ENCODE data around the gene TBCD.

The TBCD gene

DNA sequence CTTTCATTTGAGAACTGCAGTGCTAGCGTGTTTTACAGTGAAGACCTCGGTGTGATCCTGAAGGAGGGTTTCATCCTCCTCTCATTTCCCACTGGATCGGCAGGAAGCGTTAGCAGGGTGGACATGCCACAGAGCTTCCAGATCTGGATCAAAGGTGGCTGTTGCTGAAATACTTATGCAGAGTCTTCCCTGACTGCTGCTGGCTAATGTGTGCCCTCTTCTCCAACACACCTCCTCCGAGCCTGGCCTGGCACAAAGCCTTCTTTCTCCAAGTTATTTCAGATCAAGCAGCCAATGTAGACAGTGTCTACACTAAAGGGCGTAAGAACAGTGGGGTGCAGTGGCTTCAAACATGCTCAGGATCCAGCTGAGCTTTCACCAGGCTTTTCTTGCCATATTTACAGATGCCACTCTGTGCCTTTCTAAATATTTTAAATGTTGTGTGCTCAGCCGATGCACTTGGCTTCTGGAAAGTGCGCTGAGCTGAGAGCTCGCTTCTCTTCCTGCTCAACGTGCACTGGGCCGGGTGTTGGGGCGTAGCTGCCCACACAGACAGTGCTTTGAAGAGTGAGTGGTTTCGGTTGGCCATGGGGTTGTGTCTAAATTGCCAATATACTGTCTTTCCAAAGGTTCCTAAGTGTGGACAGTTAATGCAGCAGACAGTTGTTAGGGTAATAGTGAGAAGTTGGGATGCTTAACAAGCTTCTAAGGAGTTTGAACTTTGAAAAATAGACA is 85.9 kb downstream of the TBCD start:
- peak overlapping the region; percentile 65 for H3K4me2 ChIP-seq
- no peaks in the 10 kb centered on the region for H3K9me3 ChIP-seq
- peak overlapping the region; percentile 15; the same call in 1 of the 2 replicates for H3K9ac ChIP-seq
- peaks cover 43% of the 10 kb centered on the region for H3K4me1 ChIP-seq
- TF ChIP-seq Cebpa-rat (IDR thresholded peaks at IDR 0.05) = no peak
- H3K27me3 ChIP-seq = no peaks in the 10 kb centered on the region; the same call in 1 of the 2 replicates
- H3K4me3 ChIP-seq = no peak overlapping the region
- H4K20me1 ChIP-seq = peaks cover 38% of the 10 kb centered on the region
- H3K36me3 ChIP-seq = peaks cover 26% of the 10 kb centered on the region
- no peak overlapping the region for H3K27ac ChIP-seq

DNA sequence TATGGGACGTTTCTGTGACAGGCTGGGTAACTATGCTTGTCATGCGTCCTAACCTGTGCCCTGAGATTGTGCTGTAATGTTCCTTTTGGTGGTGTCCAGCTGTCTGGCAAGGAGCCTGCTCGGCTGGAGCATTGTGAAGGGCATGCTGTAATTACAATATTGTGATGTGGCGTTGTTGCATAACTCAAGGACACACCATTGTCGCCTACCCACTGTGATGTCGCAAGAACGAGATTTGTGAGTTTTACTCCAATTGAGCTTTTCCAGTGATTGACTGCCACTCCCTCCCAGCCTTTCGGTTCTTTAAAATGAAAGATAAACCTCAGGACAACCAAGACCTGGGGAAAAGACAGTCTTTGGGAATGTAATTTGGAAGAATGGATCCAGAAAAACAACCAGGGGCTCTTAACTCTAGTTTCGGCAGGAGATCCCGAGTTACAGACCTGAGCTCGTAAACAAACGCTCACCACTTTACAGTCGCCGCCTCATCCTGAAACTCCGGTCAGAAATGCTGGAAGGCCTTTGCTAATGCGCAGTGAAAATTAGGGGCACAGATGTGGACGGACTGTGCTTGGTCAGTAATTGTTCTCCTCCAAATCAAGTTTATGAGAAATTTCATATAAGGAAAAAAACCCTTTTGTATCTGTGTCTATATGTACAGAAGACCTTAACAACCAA is 86.7 kb downstream of the TBCD start:
- Histone ChIP-seq H3K27ac (no peak overlapping the region), H3K9me3 (no peaks in the 10 kb centered on the region), H3K27me3 (no peaks in the 10 kb centered on the region; the same call in 1 of the 2 replicates), H3K9ac (no peak overlapping the region), H3K4me2 (peak overlapping the region; percentile 65; the same call in 1 of the 2 replicates), H3K4me1 (peaks cover 38% of the 10 kb centered on the region), H3K36me3 (peaks cover 18% of the 10 kb centered on the region), H3K4me3 (no peak overlapping the region), H4K20me1 (peaks cover 30% of the 10 kb centered on the region; the same call in 1 of the 2 replicates)
- peak; percentile 87 for TF ChIP-seq Cebpa-rat (IDR thresholded peaks at IDR 0.05)

DNA sequence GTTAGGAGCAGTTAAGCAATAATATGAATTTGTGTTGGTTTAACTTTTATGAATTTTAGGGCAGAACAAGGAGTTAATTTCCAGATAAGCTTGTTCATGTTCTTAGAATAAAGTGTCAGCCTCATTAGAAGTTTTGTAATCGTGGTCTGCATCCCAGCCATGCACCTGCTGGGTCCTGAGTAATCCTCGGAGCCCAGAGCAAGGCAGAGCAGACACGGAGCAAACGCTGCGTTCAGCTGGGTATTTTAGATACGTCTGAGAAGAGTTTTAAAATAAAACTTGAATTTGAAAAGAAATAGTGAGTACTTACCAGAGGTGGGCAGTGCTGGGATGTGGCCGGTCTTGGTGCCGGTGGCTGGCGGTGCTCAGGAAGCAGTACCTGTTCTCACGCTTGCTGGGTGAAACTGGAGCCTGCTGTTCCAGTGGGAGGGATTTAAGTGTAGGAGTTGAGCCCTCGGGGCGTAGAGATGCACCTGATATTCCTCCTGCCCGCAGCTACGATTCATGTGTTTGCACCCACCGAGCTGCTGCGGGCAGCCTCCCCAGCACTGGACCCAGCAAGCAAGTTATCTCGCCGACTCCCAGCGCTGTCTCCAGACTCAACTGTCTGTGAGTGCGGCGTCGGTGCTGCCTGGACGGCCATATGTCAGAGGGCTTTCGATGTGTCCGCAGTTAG is 87.9 kb downstream of the TBCD start, which contains the start of gene ZNF750:
Gene ZNF750 (minus strand): TSS at position 406 of the 676 bp plus-strand sequence. CDS start 7,568 bp downstream, outside the sequence.
- Histone ChIP-seq H3K9ac (no peak within 1 kb of the TSS), H3K4me3 (no peak within 1 kb of the TSS), H3K36me3 (peaks cover 13% of the 10 kb centered on the region), H3K4me2 (no peak within 1 kb of the TSS), H3K9me3 (no peaks in the 10 kb centered on the region), H3K27ac (no peak within 1 kb of the TSS), H4K20me1 (peaks cover 28% of the 10 kb centered on the region; the same call in 1 of the 2 replicates), H3K27me3 (no peaks in the 10 kb centered on the region; the same call in 1 of the 2 replicates), H3K4me1 (peaks cover 37% of the 10 kb centered on the region)
- no peak for TF ChIP-seq Cebpa-rat (IDR thresholded peaks at IDR 0.05)

DNA sequence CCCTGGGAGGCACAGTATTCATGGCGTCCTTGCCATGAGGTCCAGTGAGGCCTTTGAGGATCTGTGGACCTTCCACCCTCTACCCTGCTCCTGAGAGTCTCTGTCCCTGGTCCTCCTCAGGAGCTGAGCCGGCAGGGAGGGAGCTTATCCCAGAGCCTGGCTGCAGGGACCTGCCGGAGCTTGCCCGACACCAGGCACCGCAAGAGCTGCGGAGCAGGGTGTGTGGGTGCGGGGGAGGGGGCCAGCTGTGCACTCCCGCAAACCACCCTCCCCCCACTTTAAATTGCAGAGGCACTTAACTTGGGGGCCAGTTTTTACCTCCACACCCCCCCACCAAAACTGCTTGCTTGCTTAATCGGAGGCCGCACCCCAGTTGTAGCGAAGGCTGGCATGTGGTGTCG is 88.6 kb downstream of the TBCD start:
- Histone ChIP-seq H3K4me2 (no peak overlapping the region), H3K27ac (no peak overlapping the region), H4K20me1 (peaks cover 28% of the 10 kb centered on the region; the same call in 1 of the 2 replicates), H3K9ac (no peak overlapping the region), H3K9me3 (no peaks in the 10 kb centered on the region), H3K4me1 (peaks cover 30% of the 10 kb centered on the region), H3K4me3 (no peak overlapping the region), H3K27me3 (no peaks in the 10 kb centered on the region; the same call in 1 of the 2 replicates), H3K36me3 (peaks cover 17% of the 10 kb centered on the region)
- no peak for TF ChIP-seq Cebpa-rat (IDR thresholded peaks at IDR 0.05)

DNA sequence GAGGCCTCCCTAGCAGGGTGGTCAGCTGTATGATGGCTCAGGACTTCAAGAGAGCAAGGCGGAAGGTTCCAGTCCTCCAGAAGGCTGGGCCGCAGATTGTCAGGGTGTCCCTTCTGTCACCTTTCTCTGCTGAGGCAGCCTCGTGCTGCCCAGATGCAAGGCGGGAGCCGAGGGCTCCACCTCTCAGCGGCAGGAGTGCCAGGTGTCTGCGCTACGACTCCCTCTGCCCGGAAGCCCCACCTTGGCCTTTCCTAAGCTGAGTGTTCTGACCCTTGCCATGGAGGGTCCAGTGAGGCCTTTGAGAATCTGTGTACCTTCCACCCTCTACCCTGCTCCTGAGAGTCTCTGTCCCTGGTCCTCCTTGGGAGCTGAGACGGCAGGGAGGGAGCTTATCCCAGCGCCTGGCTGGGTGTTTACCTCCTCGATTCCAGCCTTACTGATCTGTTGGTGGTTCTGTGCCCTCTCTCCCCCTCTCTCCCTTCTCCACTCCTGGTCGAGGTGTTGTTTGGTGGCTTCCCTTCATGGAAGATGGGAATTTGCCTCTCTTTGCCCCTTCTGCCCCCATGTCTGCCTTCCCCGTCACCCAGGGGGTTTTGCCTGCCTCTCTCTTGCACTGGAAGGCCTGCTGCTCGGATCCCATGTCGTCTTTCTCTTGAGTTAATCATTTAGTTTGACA is 90.2 kb downstream of the TBCD start:
- peak overlapping the region; percentile 26; the same call in 1 of the 2 replicates for H3K27ac ChIP-seq
- no peaks in the 10 kb centered on the region for H3K9me3 ChIP-seq
- H3K4me1 ChIP-seq = peaks cover 25% of the 10 kb centered on the region
- no peak for TF ChIP-seq Cebpa-rat (IDR thresholded peaks at IDR 0.05)
- peaks cover 29% of the 10 kb centered on the region for H3K36me3 ChIP-seq
- peaks cover 23% of the 10 kb centered on the region; the same call in 1 of the 2 replicates for H4K20me1 ChIP-seq
- no peak overlapping the region for H3K4me2 ChIP-seq
- no peak overlapping the region for H3K4me3 ChIP-seq
- no peaks in the 10 kb centered on the region for H3K27me3 ChIP-seq
- H3K9ac ChIP-seq = no peak overlapping the region

DNA sequence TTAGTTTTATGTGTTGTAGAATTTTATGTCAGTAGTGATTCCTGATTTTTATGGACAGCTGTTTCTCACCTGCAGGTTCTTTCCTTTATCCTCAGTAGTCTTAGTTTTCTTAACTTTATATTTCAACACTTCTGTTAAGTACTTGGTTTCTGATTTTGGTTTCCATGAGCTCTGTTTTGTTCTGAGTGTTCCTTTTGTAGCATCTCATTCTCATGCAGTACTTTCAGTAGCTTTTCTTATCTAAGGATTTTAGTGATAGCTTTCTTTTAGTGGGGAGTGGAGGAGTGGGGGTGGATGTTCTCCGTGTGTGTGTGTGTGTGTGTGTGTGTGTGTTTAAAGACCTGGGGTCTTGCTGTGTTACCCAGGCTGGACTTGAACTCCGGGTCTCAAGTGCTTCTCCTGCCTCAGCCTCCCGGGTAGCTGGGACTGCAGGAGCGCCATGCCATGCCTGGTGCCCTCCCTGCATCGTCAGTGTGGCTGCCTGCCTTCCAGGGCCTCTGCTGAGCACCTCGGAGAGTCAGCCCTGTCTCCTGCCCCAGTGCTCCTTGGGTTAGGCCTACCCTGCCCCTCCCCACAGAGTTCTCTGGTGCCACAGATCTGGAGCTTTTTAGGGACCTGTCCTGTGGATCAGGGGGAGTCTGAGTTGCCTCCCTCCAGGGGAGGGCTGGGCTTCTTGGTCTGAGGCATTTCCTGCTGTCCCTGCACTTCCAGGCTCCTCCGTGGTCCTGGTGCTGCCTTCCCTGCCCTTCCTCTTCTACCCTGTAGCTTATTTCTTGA is 92.2 kb downstream of the TBCD start:
- TF ChIP-seq Cebpa-rat (IDR thresholded peaks at IDR 0.05) = no peak
- Histone ChIP-seq H3K9me3 (no peaks in the 10 kb centered on the region), H3K4me2 (no peak overlapping the region), H4K20me1 (peaks cover 23% of the 10 kb centered on the region; the same call in 1 of the 2 replicates), H3K36me3 (peaks cover 29% of the 10 kb centered on the region), H3K9ac (no peak overlapping the region), H3K4me1 (peaks cover 30% of the 10 kb centered on the region), H3K4me3 (no peak overlapping the region), H3K27me3 (no peaks in the 10 kb centered on the region), H3K27ac (no peak overlapping the region)

DNA sequence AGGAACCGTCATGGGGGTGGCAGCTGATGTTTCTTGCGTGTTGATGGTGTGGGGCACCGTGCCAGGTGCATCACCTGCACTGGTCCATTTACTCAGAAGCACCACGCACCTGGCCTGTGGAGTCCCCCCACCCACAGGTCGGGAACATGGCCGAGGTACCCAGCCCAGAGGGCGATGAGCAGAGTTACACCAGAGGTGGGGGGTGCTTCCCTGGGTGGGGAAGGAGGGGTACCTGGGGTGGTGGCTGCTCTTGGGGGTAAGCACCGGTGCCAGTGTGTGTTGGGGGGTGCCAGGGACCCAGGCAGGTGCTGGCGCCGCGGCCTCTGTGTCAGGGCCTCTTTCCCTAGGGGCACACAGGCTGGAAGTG is 92.9 kb downstream of the TBCD start:
- H3K9me3 ChIP-seq = 0 out of 2 replicates have a peak, but pooled peaks cover under 1% of the 10 kb centered on the region
- no peak for TF ChIP-seq Cebpa-rat (IDR thresholded peaks at IDR 0.05)
- peaks cover 37% of the 10 kb centered on the region for H3K4me1 ChIP-seq
- H3K27ac ChIP-seq = no peak overlapping the region
- no peak overlapping the region for H3K4me2 ChIP-seq
- peaks cover 25% of the 10 kb centered on the region; the same call in 1 of the 2 replicates for H4K20me1 ChIP-seq
- H3K4me3 ChIP-seq = no peak overlapping the region
- no peaks in the 10 kb centered on the region for H3K27me3 ChIP-seq
- H3K36me3 ChIP-seq = peaks cover 31% of the 10 kb centered on the region
- H3K9ac ChIP-seq = no peak overlapping the region

DNA sequence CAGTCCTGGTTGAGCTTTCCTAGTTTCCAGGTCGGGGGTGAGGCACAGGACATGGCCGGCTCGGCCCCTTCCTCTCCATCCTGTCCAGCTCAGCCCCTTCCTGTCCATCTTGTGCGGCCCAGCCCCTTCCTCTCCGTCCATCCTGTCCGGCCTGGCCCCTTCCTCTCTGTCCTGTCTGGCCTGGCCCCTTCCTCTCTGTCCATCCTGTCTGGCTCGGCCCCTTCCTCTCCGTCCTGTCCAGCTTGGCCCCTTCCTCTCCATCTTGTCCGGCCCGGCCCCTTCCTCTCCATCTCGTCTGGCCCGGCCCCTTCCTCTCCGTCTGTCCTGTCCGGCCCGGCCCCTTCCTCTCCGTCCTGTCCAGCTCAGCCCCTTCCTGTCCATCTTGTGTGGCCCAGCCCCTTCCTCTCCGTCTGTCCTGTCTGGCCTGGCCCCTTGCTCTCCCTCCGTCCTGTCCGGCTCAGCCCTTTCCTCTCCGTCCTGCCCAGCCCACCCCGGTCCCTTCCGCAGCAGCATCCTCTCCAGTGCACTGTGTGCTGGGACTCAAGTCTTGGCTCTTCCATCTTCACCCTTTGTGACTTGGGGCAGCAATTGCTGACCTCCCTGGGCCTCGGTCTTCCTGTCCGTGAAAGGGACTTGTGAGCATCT is 93.4 kb downstream of the TBCD start:
- Histone ChIP-seq H4K20me1 (peaks cover 25% of the 10 kb centered on the region; the same call in 1 of the 2 replicates), H3K27me3 (no peaks in the 10 kb centered on the region), H3K9ac (no peak overlapping the region), H3K4me2 (no peak overlapping the region), H3K4me1 (peaks cover 42% of the 10 kb centered on the region), H3K9me3 (peaks cover 5% of the 10 kb centered on the region), H3K4me3 (no peak overlapping the region), H3K27ac (no peak overlapping the region), H3K36me3 (peaks cover 34% of the 10 kb centered on the region)
- TF ChIP-seq Cebpa-rat (IDR thresholded peaks at IDR 0.05) = no peak
